HEK293T (cell line): ENCODE measurements around the gene ZNF30.

Experiments
- ELF4 ChIP-seq: fragments of 450-650 bp; IDR thresholded peaks from 2 replicates; pipeline ENCODE4 v1.6.1; 2017; ENCODE audit warnings: antibody characterized with exemption
- FOXA1 ChIP-seq: fragments of 450-650 bp; IDR thresholded peaks from 2 replicates; pipeline ENCODE4 v1.6.1; 2016; ENCODE audit warnings: mild to moderate bottlenecking
- FOXK2 ChIP-seq: fragments of 450-650 bp; IDR thresholded peaks from 2 replicates; pipeline ENCODE4 v1.6.1; 2016; ENCODE audit warnings: mild to moderate bottlenecking
- HDGF ChIP-seq: fragments of 450-650 bp; IDR thresholded peaks from 2 replicates; pipeline ENCODE4 v1.6.1; 2017; ENCODE audit warnings: antibody characterized with exemption, borderline replicate concordance
- L3MBTL2 ChIP-seq: fragments of 450-650 bp; conservative IDR thresholded peaks from 2 replicates; pipeline ENCODE4 v1.6.1; 2016; ENCODE audit warnings: mild to moderate bottlenecking
- LEF1 ChIP-seq: fragments of 450-650 bp; IDR thresholded peaks from 2 replicates; pipeline ENCODE4 v1.6.1; 2017; ENCODE audit warnings: mild to moderate bottlenecking, borderline replicate concordance
- SP1 ChIP-seq: fragments of 450-650 bp; IDR thresholded peaks from 2 replicates; pipeline ENCODE4 v1.6.1; 2017
- SUZ12 ChIP-seq: fragments of 450-650 bp; IDR thresholded peaks from 2 replicates; pipeline ENCODE4 v1.6.1; 2016; ENCODE audit warnings: mild to moderate bottlenecking

- TF ChIP-seq HDGF, result no peak
- no peak for TF ChIP-seq LEF1
- TF ChIP-seq FOXK2, result no peak
- no peak for TF ChIP-seq SUZ12
- TF ChIP-seq FOXA1, result no peak
- TF ChIP-seq L3MBTL2, result no peak
- no peak for TF ChIP-seq SP1
- TF ChIP-seq ELF4, result no peak
These were observed 67.6 kb downstream of the ZNF30 start for GRCh38 chr19:34994286-34994642.
